ENCODE results near the gene RAB17.

RAB17 gene

DNA sequence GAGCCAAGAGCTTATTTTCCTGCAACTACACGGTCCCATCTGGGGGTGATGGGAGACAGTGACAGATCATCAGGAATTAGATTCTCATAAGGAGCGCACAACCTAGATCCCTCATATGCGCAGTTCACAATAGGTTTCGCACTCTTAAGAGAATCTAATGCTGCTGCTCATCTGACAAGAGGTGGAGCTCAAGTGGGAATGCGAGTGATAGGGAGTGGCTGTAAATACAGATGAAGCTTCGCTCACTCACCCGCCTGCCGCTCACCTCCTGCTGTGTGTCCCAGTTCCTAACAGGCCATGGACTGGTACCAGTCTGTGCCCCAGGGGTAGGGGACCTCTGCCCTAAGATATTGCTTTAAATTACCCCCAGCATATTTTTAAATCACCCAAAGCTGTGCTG, 47.6 kb upstream of the RAB17 start:
- Histone ChIP-seq H3K79me2 (ENCODE audit: insufficient read depth, low read length) (no peaks in the 10 kb centered on the region), H4K20me1 (ENCODE audit: insufficient read depth, low read length, poor library complexity, severe bottlenecking) (no peaks in the 10 kb centered on the region), H3F3A (ENCODE audit: low read depth) (no peaks in the 10 kb centered on the region), H3K36me3 (ENCODE audit: insufficient read depth, low read length) (no peaks in the 10 kb centered on the region), H3K4me2 (ENCODE audit: low read depth, low read length, poor library complexity, severe bottlenecking) (no peak overlapping the region), H2AFZ (ENCODE audit: low read length) (no peak overlapping the region), H3K27me3 (ENCODE audit: insufficient read depth, low read length, poor library complexity, severe bottlenecking) (no peaks in the 10 kb centered on the region), H3K9me3 (ENCODE audit: insufficient read depth, low read depth, low read length) (no peaks in the 10 kb centered on the region), H3K4me3 (ENCODE audit: low read length, poor library complexity, severe bottlenecking) (no peak overlapping the region), H3K9me2 (replicated peaks; ENCODE audit: low read depth, low read length) (no peaks in the 10 kb centered on the region), H3K4me1 (ENCODE audit: insufficient read depth, low read length, poor library complexity, severe bottlenecking) (no peaks in the 10 kb centered on the region), H3K9ac (ENCODE audit: low read depth, low read length, poor library complexity, severe bottlenecking) (no peak overlapping the region)
- TF ChIP-seq, protein P1, sequence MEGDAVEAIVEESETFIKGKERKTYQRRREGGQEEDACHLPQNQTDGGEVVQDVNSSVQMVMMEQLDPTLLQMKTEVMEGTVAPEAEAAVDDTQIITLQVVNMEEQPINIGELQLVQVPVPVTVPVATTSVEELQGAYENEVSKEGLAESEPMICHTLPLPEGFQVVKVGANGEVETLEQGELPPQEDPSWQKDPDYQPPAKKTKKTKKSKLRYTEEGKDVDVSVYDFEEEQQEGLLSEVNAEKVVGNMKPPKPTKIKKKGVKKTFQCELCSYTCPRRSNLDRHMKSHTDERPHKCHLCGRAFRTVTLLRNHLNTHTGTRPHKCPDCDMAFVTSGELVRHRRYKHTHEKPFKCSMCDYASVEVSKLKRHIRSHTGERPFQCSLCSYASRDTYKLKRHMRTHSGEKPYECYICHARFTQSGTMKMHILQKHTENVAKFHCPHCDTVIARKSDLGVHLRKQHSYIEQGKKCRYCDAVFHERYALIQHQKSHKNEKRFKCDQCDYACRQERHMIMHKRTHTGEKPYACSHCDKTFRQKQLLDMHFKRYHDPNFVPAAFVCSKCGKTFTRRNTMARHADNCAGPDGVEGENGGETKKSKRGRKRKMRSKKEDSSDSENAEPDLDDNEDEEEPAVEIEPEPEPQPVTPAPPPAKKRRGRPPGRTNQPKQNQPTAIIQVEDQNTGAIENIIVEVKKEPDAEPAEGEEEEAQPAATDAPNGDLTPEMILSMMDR (conservative IDR thresholded peaks at IDR 0.05; ENCODE audit: low read length), result no peak
- TF ChIP-seq EZH2phosphoT487 (IDR thresholded peaks at IDR 0.05; ENCODE audit: borderline replicate concordance), result no peak

DNA sequence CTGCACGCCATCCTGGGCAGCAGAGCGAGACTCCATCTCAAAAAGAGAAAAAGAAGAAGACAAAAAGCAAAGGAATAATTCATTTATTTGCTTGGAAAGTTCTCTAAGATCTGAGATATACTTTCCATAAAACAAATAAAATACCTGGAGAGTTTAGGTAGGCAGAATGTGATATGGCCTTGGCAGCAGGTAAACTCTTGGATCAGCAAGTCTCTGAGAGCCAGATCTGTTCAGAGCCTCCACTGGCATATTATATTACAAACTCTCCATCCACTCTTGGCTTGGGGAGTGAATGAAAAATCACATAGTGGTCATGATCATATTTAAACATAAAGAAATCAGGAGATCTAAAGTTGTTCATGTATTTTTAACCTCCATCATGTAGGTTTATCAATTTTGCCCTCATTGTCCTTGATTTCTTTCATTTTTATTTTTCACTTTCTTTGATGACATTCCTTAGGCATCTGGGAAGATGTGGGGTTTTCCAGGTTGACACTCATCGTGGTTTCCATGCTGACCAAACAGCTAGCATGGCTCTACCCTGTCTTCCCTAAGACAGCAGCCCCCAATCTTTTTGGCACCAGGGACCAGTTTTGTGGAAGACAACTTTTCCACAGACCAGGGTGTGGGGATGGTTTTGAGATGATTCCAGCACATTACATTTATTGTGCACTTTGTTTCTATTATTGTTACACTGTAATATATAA, 47.0 kb upstream of the RAB17 start:
- H3K27me3 ChIP-seq (ENCODE audit: insufficient read depth, low read length, poor library complexity, severe bottlenecking), result no peaks in the 10 kb centered on the region
- no peak overlapping the region for H3K4me3 ChIP-seq (ENCODE audit: low read length, poor library complexity, severe bottlenecking)
- no peaks in the 10 kb centered on the region for H3K9me3 ChIP-seq (ENCODE audit: insufficient read depth, low read depth, low read length)
- TF ChIP-seq, protein P1 (conservative IDR thresholded peaks at IDR 0.05; ENCODE audit: low read length), result no peak
- no peak for TF ChIP-seq EZH2phosphoT487 (IDR thresholded peaks at IDR 0.05; ENCODE audit: borderline replicate concordance)
- no peaks in the 10 kb centered on the region for H3K79me2 ChIP-seq (ENCODE audit: insufficient read depth, low read length)
- no peak overlapping the region for H3K4me2 ChIP-seq (ENCODE audit: low read depth, low read length, poor library complexity, severe bottlenecking)
- no peaks in the 10 kb centered on the region for H3F3A ChIP-seq (ENCODE audit: low read depth)
- H3K9me2 ChIP-seq (replicated peaks; ENCODE audit: low read depth, low read length), result no peaks in the 10 kb centered on the region
- H4K20me1 ChIP-seq (ENCODE audit: insufficient read depth, low read length, poor library complexity, severe bottlenecking), result no peaks in the 10 kb centered on the region
- no peaks in the 10 kb centered on the region for H3K36me3 ChIP-seq (ENCODE audit: insufficient read depth, low read length)
- no peak overlapping the region for H3K9ac ChIP-seq (ENCODE audit: low read depth, low read length, poor library complexity, severe bottlenecking)
- H3K4me1 ChIP-seq (ENCODE audit: insufficient read depth, low read length, poor library complexity, severe bottlenecking), result no peaks in the 10 kb centered on the region
- no peak overlapping the region for H2AFZ ChIP-seq (ENCODE audit: low read length)

DNA sequence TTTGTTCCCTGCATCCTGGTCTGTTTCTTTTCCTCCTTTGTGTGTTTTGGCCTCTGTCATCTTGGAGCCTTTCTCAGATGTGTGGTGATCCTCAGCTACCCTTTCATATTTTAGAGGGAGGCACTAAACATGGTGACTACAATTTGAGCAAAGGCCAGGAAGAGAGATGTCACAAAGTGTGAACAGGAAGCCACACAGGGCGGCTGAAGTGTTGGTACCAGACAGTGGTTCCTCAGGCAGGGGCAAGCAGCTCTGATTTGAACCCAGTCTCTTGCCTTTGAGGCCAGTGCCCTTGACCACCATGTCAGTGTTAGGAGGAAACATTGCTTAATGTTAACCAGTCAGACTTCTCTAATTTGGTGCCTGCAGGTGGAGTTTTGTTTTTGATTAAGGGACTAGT, 46.0 kb upstream of the RAB17 start:
- Histone ChIP-seq H2AFZ (ENCODE audit: low read length) (no peak overlapping the region), H3K9ac (ENCODE audit: low read depth, low read length, poor library complexity, severe bottlenecking) (no peak overlapping the region), H3K9me2 (replicated peaks; ENCODE audit: low read depth, low read length) (no peaks in the 10 kb centered on the region), H3K27me3 (ENCODE audit: insufficient read depth, low read length, poor library complexity, severe bottlenecking) (no peaks in the 10 kb centered on the region), H3K79me2 (ENCODE audit: insufficient read depth, low read length) (no peaks in the 10 kb centered on the region), H3K4me2 (ENCODE audit: low read depth, low read length, poor library complexity, severe bottlenecking) (no peak overlapping the region), H3K9me3 (ENCODE audit: insufficient read depth, low read depth, low read length) (no peaks in the 10 kb centered on the region), H3K4me1 (ENCODE audit: insufficient read depth, low read length, poor library complexity, severe bottlenecking) (no peaks in the 10 kb centered on the region), H3K4me3 (ENCODE audit: low read length, poor library complexity, severe bottlenecking) (no peak overlapping the region), H3K36me3 (ENCODE audit: insufficient read depth, low read length) (no peaks in the 10 kb centered on the region), H3F3A (ENCODE audit: low read depth) (no peaks in the 10 kb centered on the region), H4K20me1 (ENCODE audit: insufficient read depth, low read length, poor library complexity, severe bottlenecking) (no peaks in the 10 kb centered on the region)
- TF ChIP-seq, protein P1 (conservative IDR thresholded peaks at IDR 0.05; ENCODE audit: low read length), result no peak
- no peak for TF ChIP-seq EZH2phosphoT487 (IDR thresholded peaks at IDR 0.05; ENCODE audit: borderline replicate concordance)
